Stimulated activated CD4-positive, alpha-beta T cell treated with anti-CD3 and anti-CD28 coated beads, TNF-alpha, amount 100 ng/mL, for 1 hour (primary cell): ENCODE results near the gene RIPOR1.
"Not testable (repeated sequence)": the region's sequence is repeated elsewhere in the genome, so short reads cannot be mapped to it uniquely, and the experiment has no call there.

Experiments
- DNase-seq, 3 donors: peaks; one replicate each; pipeline ENCODE4 v3.0.0-alpha.2; 2020; ENCODE audit warnings: low read depth in 3 of 3, low spot score in 1 of 3

Gene RIPOR1, protein sequence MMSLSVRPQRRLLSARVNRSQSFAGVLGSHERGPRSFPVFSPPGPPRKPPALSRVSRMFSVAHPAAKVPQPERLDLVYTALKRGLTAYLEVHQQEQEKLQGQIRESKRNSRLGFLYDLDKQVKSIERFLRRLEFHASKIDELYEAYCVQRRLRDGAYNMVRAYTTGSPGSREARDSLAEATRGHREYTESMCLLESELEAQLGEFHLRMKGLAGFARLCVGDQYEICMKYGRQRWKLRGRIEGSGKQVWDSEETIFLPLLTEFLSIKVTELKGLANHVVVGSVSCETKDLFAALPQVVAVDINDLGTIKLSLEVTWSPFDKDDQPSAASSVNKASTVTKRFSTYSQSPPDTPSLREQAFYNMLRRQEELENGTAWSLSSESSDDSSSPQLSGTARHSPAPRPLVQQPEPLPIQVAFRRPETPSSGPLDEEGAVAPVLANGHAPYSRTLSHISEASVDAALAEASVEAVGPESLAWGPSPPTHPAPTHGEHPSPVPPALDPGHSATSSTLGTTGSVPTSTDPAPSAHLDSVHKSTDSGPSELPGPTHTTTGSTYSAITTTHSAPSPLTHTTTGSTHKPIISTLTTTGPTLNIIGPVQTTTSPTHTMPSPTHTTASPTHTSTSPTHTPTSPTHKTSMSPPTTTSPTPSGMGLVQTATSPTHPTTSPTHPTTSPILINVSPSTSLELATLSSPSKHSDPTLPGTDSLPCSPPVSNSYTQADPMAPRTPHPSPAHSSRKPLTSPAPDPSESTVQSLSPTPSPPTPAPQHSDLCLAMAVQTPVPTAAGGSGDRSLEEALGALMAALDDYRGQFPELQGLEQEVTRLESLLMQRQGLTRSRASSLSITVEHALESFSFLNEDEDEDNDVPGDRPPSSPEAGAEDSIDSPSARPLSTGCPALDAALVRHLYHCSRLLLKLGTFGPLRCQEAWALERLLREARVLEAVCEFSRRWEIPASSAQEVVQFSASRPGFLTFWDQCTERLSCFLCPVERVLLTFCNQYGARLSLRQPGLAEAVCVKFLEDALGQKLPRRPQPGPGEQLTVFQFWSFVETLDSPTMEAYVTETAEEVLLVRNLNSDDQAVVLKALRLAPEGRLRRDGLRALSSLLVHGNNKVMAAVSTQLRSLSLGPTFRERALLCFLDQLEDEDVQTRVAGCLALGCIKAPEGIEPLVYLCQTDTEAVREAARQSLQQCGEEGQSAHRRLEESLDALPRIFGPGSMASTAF

DNA sequence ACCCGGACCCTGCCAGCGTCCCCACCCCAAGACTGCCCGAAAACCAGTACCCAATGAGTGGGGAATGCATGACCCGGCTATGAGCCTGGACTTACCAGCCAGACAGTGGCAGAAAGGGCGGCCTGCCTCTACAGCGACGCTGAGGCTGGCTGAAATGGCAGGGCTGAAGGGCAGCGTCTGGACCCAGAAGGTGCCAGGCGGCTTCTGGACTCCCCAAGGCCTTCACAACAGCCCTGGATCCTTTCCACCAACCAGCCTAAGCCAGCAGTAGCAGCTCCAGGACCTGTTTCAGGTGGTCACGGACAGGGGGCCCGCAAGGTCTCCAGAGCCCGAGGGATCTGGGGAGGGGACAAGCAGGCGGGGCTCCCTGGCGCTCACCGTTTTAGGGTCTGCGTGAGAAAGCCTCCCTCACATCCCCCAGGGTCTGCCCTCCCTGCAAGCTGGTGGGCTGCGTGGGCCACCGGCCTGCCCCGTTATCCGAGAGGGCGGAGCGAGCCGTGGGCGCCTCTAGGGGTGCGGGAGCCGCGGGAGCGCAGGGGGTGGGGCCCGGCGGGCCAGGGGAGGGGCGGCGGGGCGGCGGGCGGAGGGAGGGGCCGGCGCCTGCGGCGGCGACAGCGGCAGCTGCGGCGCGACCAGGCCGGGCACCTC lies at the start of gene RIPOR1:
TSS of gene RIPOR1 (plus strand) at position 608 of the 648 bp plus-strand sequence. CDS start 9,618 bp downstream, outside the sequence.
- DNase-seq = no peak

DNA sequence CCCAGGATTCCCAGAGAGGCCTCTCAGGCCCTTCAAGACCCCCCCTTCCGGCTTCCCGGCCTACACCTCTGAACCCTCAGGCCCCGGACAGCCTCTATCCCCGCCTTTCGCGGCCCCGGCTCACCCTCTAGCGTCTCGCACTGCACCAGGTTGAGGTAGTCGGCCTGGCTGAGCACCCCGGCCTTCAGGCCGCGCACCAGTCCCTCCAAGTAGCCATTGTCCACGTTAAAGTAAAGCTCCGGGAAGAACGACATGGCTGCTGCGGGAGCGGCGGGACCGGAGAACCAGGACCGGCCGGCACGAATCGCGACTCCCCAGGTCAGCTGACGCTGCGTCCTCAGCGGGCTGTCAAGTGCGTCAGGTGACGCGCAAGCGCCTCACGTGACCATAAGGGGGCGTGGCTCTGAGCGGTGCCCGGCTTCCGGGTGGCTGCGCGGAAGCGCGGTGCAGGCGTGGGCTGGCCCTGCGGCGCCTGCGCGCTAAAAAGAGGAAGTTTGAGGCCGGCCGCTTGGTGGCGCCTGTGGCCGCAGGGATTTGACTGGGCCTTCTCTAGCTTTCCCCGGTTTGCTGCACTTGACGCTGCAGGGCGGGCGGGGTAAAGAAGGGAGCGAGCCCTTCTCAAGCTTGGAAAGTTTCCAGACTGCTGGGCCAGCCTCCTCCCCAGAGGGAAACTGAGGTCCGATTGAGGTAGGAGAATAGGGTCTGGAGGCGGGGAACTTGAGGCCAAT lies 47.6 kb upstream of the RIPOR1 start, which contains the start of gene ATP6V0D1:
TSS of gene ATP6V0D1 (minus strand) at position 325 of the 728 bp plus-strand sequence. CDS start at position 254, 71 bp downstream.
- peak; percentile 94 to 98 (median 96) for DNase-seq

DNA sequence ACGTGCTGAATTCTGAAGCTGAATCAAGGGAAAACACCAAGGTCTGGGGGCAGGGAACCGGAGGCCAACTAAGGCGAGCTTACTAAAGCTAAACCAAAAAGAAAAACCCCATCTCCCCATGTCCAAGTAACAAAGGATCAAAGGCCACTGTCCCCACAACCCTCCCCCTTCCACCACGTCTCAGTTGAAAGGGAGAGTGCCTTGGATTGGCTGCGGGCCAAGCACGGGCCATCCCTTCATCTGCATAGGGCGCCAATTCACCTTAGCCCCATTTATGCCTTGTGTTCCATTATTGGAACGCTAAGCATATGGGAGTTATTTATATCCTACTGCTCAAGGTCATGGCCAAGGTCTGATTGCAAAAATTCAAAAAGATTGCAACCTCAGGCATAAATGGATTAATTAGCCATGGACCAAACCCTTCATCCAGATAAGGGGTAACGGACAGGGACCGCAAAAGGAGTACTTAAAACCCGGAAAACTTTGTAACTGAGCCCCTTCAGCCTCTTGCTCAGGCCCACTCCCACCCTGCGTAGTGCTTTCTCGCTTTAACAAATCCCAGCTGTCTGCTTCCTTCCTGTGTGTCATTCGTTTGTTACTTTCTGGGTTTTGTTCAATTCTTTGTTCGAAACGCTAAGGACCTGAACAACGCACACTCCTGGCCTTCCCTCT lies 46.9 kb upstream of the RIPOR1 start:
- peak in 1 of 3 donors; percentile 31 for DNase-seq

DNA sequence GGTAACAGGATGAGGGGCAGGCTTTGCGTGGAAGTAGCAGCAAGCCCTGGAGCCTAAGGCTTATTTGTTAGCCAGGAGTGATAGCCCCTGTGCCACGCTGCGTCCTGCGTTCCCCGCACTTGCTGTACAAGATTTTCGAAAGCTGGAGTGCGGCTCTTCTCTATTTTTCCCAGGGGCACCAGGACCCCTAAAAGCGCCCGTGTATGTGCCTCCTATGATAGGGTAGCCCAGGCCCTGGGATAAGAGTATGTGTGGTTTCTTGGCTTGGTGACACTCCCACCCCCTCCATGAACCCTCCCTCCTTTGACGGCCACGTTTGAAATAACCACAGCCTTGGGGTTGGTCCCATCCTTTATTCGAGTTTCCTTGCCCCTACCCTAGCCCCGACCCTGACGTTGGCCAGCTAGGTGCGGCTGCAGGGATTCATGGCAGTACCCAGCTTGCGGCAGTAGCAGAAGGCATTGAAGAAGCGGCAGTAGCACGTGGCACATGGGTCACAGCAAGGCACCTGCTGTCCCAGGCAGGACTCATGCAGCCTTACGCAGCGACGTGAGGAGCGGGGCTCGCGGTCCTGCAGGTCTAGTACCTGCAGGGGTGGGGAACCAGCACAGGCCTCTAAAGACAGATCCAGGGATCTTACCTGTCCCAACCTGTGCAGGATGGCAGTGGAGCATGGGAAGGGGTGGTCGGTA lies 46.2 kb upstream of the RIPOR1 start:
- no peak for DNase-seq

DNA sequence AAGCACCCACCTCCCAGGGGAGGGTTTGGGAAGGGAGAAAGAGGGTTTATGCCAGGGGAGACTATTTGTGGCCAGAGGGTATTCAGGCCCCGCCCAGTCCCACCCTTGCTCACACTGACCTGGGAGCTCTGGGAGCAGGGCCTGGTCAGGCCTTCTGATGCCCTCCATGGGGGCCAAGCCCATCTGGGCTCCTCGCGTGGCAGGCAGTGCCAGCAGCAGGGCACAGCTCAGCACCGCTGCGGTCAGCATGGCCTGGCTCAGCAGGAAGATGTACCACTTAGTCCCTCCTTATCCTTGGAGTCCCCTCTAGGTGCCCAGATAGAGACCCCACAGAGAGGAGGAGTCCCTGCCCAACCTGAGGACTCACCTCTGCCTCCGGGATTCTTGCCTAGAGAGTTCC lies 45.5 kb upstream of the RIPOR1 start, which contains the start of gene AGRP:
TSS of gene AGRP (minus strand) at position 398 of the 400 bp plus-strand sequence. CDS start at position 249, 149 bp downstream.
- no peak for DNase-seq

DNA sequence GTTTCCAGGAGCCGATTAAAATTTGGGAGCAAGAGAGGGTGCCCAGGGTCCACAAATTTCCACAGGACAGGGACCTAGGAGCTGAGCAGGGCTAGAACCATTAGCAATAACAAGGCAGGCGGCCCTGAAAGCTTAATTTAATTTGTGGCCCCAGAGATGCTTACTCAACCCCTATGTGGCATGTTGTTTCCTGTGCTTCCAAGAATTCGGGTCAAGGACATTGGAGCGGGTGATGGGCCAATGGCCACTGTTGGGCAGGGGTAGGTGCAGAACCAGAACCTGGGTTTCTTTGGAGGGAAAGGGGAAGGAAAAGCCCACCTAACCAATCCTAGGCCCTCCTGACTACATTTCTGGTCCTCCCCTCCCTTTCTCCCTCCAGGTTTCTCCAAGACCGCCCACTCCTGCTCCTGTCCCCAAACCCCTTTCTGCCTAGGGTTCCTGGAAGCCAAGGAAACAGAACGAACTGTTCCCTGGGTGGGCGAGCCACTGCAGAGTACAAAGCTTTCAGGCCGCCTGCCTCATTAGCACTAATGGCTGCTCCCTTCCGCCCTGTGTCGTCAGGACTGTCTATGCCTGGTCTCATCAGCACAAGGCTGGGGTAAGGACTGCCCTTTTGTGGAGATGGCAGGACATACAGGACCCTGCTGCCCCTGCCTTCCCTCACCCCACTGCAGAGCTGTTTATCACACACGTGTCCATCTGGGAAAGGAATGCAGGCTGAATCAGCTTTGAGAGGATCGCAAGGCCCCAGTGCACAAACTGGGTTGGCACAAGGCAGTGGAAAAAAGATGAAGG lies 44.7 kb upstream of the RIPOR1 start:
- no peak for DNase-seq

DNA sequence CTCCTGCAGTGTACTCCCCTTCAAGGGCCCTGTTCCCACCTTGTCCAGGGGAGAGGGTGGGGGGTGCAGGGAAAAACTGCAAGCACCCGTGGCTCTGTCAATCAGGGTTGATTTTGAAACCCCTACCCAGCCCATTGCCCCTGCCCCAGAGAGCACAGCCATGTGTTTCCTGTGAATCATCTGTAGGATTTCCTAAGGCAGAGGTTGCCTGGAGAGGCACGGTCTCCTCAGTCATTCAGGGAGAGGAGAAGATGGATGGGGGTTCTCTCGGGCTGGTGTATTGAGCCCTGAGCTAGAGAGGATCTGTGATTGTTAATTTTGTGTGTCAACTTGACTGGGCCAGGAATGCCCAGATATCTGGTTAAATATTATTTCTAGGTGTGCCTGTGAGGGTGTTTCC lies 41.8 kb upstream of the RIPOR1 start:
- no peak for DNase-seq

DNA sequence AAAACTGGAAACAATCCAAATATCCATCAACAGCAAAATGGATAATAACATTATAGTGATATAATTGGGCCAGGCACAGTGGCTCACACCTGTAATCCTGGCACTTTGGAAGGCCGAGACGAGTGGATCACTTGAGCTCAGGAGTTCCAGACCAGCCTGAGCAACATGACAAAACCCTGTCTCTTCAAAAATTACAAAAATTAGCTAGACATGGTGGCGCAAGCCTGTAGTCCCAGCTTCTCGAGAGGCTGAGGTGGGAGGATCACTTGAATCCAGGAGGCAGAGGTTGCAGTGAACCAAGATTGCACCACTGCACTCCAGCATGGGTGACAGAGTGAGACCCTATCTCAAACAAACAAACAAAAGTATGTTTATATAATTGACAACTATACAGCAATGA lies 41.1 kb upstream of the RIPOR1 start:
- not testable (repeated sequence) for DNase-seq

DNA sequence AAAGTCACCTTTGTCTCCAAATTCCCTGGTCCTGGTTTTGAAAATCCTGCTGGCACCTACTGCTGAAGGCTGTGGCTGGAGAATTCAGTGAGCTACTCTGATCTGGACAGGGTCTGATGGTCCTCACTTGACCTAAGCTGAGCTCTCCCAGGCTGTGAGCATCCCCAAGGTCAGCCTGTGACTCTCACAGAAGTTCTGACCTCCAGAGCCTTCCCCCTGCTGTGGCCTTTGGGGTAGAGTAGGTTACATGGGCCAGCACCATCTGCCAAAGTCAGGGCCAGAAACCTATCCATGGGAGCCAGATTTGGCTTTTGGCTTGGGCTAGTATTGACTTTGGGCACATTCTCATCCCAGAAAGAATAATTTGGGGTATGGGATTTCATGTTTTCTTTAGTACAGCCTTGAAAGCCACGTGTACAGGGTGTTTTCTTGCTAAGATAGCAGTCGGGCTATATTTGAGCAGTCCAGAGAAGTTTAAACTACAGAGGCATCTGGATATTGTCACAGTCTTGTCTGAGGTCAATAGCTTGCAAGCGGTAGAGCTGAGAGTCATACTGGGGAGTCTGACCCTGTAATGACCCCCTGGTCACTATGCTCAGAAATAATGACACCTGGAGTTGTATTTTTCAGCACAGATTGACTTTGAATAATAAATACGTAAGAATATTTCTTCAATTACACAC lies 39.1 kb upstream of the RIPOR1 start:
- DNase-seq = no peak

DNA sequence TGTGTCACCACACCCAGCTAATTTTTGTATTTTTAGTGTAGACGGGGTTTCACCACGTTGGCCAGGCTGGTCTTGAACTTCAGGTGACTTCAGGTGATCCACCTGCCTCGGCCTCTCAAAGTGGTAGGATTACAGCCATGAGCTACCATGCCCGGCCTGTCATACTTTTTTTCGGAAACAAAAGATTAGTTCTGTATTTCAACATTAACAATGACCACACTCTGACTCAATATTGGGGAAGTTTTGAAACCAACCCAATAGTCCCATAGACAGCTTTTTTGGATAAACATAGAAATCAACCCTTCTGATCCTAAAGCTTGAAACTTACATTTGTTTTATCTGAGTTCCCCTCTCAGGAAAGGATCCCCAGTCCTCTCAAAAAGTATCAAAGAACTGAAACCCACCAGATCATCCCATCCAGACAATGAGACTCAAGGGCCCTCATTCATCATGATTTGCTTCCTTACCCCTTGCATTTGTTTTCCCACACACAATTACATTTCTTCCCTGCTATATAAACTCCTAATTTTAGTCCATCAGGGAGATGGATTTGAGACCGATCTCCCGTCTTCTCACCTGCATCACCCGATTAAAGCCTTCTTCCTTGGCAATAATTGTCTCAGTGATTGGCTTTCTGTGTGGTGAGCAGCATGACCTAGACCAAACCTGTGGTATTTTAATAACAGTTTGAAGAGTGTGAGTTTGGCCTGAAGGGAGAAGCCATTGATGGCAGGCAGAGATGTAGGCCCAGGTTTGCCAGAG lies 38.1 kb upstream of the RIPOR1 start:
- no peak for DNase-seq

DNA sequence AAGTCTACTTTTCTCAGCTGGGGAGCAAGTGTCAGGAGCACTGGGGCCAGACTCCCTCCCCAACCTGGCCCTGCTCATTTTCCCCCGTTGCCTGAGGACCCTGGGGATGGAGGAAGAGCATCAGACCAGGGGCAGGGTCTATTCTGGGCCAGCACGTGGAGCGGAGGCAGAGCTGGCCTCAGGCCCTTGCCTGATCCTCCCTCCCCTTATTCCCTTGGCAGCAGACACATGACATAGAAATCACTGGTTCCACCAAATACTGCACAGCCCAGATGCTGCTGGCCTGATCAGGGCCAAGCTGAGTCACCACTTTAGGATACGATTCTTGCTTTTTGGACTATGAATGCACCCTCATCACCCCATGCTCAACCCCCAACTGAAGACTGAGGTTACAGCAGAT lies 29.5 kb upstream of the RIPOR1 start:
- DNase-seq = no peak

DNA sequence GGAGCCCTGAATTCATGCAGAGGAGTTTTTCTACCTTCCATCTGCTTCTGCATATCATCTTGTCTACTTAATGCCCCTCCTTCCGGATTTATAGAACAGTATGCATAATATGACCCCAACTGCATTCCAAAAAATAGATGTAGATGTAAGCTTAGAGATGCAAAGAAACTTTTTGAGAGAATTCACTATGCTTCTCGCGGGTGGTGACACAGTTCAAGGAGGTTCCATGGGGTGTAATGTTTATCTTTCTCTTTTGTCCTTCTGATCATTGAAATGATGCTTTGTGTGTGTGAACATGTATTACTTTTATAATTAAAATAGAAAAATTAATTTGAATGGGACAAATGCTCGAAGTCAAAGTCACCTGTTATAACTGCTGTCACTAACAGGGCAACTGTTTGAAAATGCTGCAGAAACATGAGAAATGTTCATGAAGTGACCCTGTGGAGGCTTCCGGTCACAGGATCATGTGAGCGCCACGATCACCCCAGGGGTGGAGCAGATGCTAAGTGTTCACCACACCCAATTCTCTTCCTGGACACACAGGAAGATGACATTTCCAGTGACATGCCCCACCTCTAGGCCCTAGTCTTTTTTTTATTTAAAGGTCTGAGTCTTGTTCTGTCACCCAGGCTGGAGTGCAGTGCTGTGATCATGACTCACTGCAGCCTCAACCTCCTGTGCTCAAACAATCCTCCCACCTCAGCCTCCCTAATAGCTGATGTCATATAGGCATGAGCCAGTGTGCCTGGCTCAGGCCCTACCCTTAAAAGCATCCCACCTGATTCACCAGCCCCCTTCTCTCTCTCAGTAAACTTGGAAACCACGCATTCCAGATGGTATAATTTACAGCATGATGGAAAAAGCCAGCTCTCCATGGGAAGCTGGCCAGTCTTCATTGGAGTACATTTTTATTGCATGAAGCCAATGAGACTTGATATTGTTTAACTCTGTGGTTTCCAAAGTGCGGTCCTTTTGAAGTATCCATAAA lies 24.3 kb upstream of the RIPOR1 start:
- DNase-seq = no peak

DNA sequence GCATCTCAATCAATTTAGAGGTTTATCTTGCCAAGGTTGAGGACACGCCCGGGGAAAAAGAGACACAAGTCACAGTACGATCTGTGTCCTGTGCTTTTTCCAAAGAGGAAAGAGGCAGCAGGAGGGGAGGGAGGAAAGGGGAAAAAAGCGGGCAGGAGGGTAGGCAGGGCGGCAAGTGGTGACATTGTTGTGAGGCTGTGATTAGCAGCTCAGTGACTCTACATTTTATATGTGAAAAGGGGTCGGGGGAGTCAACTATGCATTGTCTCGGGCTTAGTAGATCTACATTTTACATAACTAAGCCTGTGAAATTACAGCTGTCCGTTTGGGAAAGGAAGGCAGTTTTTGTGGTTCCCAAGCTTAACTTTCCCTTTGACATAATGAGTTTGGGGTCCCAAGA lies 22.2 kb upstream of the RIPOR1 start:
- no peak for DNase-seq

DNA sequence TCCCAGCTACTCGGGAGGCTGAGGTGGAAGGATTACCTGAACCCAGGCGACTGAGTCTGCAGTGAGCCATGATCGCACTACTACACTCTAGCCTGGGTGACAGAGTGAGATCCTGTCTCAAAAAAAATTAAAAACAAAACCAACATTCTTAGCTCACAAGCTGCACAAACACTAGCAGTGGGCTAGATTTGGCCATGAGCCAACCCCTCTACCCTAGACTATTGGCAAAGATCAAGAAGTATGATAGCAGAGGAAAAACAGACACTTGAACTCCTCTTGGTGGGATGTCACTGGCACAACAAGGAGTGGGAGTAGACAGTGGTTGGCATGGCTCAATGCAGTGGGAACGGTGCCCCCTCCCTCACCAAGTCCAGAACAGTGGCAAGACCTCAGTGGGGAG lies 19.6 kb upstream of the RIPOR1 start:
- DNase-seq = no peak

DNA sequence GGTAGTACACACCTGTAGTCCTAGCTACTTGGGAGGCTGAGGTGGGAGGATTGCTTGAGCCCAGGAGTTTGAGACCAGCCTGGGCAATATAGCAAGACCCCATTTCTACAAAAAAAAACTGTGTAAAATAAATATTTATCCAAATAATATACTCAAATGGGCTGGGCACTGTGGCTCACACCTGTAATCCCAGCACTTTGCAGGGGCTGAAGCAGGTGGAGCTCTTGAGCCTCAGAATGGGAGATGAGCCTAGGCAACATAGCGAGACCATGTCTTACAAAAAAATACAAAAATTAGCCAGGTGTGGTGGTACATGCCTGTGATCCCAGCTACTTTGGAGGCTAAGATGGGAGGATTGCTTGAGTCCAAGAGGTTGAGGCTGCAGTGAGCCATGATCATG lies 14.7 kb upstream of the RIPOR1 start:
- DNase-seq = not testable (repeated sequence)
